Fibroblast of lung (primary cell): ENCODE results near the gene GOLGA7B.

Source experiments
- EZH2 ChIP-seq: IDR thresholded peaks from 2 replicates; pipeline ENCODE4 v1.5.1; 2012; ENCODE audit warnings: low read length, control low read depth, mild to moderate bottlenecking; ENCODE audit errors: missing control alignments
- TF ChIP-seq, protein P1 (sequence below), 2 donors: IDR thresholded peaks in 1 of 2; conservative IDR thresholded peaks in 1 of 2; 1 replicate in 1 of 2; 2 replicates in 1 of 2; pipeline ENCODE4 v1.5.1; 2011 to 2012; ENCODE audit warnings: low read length in 2 of 2, control low read depth in 1 of 2, inconsistent platforms in 1 of 2, low read depth in 1 of 2, mild to moderate bottlenecking in 1 of 2

DNA sequence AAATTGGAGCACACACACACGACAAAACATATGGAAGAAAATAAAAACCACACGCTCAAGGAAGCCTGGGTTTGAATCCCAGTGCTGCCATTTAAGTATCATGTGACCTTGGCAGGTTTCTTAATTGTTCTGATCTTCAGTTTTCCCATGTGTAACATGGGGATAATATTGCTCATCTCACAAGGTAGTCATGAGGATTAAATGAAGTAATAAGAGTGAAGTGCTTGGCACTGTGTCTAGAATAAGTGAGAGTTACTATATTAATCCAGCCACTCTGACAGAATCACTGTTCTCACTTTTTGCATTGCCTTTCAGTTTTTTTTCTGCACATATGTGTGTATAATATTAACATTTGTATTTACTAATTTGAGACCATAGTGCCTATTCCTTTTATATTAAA, 43.3 kb downstream of the GOLGA7B start:
- TF ChIP-seq, protein P1, sequence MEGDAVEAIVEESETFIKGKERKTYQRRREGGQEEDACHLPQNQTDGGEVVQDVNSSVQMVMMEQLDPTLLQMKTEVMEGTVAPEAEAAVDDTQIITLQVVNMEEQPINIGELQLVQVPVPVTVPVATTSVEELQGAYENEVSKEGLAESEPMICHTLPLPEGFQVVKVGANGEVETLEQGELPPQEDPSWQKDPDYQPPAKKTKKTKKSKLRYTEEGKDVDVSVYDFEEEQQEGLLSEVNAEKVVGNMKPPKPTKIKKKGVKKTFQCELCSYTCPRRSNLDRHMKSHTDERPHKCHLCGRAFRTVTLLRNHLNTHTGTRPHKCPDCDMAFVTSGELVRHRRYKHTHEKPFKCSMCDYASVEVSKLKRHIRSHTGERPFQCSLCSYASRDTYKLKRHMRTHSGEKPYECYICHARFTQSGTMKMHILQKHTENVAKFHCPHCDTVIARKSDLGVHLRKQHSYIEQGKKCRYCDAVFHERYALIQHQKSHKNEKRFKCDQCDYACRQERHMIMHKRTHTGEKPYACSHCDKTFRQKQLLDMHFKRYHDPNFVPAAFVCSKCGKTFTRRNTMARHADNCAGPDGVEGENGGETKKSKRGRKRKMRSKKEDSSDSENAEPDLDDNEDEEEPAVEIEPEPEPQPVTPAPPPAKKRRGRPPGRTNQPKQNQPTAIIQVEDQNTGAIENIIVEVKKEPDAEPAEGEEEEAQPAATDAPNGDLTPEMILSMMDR (conservative IDR thresholded peaks at IDR 0.05 in 1 of 2, IDR thresholded peaks at IDR 0.05 in 1 of 2; ENCODE audit: low read depth in 1 of 2, low read length in 2 of 2), result no peak
- no peak for TF ChIP-seq EZH2
